GM20431 (cell line): ENCODE data around the gene NGF.

Source experiments
- in situ Hi-C: fragments of 300-500 bp; cut with MseI, MboI; formaldehyde crosslinking; loops from one replicate; pipeline ENCODE4 v1.15.0; 2020; ENCODE audit warnings: low sequenced_read_pairs; ENCODE audit not compliant: unreplicated experiment

Gene NGF

GRCh38 chr1:115338457-115338820 lies 390 bp upstream of the NGF start:
- in situ Hi-C loops = no loop called here

GRCh38 chr1:115337276-115337632 lies 795 bp downstream of the NGF start:
- in situ Hi-C loops = no loop called here

- in situ Hi-C loops = no loop called here
Observed at GRCh38 chr1:115336741-115337140, 1.3 kb downstream of the NGF start.

- in situ Hi-C loops = no loop called here
Observed at GRCh38 chr1:115332813-115333608, 5.0 kb downstream of the NGF start.

GRCh38 chr1:115331558-115332331 lies 6.3 kb downstream of the NGF start:
- in situ Hi-C loops = no loop called here

- in situ Hi-C loops = no loop called here
Observed at GRCh38 chr1:115330480-115331013, 7.5 kb downstream of the NGF start.

GRCh38 chr1:115329965-115330364 lies 8.1 kb downstream of the NGF start:
- in situ Hi-C loops = no loop called here

- in situ Hi-C loops = no loop called here
Observed at GRCh38 chr1:115327270-115327669, 10.8 kb downstream of the NGF start.

GRCh38 chr1:115326419-115326818 lies 11.6 kb downstream of the NGF start:
- in situ Hi-C loops = no loop called here

GRCh38 chr1:115325874-115326273 lies 12.2 kb downstream of the NGF start:
- in situ Hi-C loops = no loop called here

- in situ Hi-C loops = no loop called here
Observed at GRCh38 chr1:115324649-115325420, 13.2 kb downstream of the NGF start.

GRCh38 chr1:115323366-115324004 lies 14.6 kb downstream of the NGF start:
- in situ Hi-C loops = no loop called here

GRCh38 chr1:115322631-115323030 lies 15.4 kb downstream of the NGF start:
- in situ Hi-C loops = no loop called here

- in situ Hi-C loops = no loop called here
Observed at GRCh38 chr1:115320377-115320776, 17.7 kb downstream of the NGF start.

- in situ Hi-C loops = no loop called here
Observed at GRCh38 chr1:115319706-115320105, 18.3 kb downstream of the NGF start.

GRCh38 chr1:115317101-115318012 lies 20.7 kb downstream of the NGF start:
- in situ Hi-C loops = no loop called here

- in situ Hi-C loops = no loop called here
Observed at GRCh38 chr1:115314765-115315164, 23.3 kb downstream of the NGF start.

GRCh38 chr1:115314092-115314491 lies 24.0 kb downstream of the NGF start:
- in situ Hi-C loops = no loop called here

- in situ Hi-C loops = no loop called here
Observed at GRCh38 chr1:115313182-115313581, 24.9 kb downstream of the NGF start.
